GM21515 (cell line): ENCODE results near the gene CAPN11.

Experiments used
- ATAC-seq: cut with Tn5 transposase; IDR thresholded peaks from one replicate; pipeline ENCODE4 v1.9.1; 2021; ENCODE audit not compliant: unreplicated experiment

The CAPN11 gene

DNA sequence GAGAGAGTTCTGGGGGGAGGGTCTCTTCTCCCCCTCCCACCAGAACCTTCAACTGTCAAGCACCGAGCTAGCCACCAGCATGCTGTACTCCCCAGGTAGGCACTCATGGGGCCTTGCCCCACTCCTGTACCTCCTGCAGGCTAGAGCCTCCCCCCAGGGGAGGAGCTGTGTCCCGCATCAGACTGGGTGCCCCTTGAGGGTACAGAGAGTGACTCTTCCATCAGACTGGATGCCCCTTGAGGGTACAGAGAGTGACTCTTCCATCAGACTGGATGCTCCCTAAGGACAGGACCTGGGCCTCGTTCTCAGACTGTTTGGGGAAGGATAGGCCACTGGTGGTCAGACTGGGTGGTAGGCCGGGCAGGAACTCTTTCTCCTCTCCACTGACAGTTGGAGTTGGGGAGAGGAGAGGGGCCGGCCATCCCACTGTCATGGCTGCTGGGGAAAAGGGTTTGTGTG, at the start of gene CAPN11:
Gene CAPN11 (plus strand): TSS at position 51 of the 459 bp plus-strand sequence. CDS start 29 bp downstream, at position 80.
- no peak for ATAC-seq

DNA sequence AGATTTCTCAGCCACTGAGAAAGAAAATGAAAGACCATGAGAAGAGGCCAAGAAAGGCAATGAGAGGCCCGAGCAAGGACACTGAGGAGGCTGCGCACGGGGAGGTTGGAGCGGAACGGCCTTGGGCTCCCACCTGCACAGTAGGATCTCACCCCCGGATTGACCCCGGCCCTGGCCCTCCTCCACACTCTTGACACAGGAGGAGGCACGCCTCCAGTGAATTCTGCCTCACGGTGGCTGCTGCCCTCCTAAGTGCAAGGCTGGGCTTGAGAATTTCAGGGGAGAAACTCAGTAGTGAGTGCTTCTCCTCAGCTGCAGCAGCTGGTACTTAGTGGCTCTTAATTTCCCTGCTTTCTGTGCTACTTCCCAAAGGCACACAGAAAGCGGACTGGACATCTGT, 49.4 kb upstream of the CAPN11 start:
- ATAC-seq = no peak

DNA sequence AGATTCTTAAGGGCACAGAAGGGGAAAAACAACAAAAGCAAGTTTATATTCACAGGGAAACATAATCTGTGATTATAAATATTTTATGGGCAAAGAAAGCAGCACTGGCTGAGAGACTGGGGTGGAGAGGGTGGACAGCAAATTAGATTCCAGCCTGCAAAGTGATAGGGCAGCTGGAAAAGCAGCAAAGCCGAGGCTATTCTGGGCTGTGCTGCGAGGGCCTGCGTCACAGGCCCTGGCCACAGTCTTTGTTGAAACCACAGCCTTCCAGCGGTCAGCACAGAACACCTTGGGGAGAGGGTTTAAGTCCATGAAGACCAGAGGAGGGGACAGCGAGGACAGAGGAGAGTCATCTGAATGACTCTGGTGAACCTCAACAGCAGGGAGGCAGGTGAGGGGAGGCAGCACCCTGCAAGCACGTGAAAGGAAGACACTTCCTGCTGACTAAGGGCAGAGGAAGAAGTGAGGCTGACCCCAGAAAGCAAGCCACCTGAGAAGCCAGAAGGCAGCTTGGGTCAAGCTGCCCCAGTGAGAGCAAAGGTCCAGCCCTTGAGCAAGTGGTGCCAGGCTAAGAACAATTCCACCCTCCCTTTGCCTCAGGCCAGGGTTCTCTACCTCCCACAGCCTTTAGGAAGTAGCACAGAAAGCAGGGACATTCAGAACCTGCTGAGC, 48.5 kb upstream of the CAPN11 start:
- ATAC-seq = no peak

DNA sequence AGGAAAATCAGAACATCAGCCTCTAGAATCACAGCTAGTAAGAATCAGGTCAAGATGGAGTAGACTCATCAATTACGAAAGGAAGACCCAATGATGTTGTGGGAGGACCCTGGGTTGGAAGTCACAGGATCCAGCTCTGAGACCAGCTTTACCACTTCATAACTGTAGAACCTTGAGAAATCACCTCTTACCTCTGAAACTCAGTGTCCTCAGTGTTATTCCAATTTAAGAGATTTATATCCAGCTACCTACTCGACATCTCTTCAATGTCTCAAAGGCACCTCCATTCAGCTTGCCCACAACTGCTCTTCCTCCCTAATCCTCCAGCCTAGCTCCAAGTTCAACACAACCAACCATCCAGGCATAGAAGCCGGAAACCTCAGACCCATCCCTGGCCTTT, 47.7 kb upstream of the CAPN11 start:
- no peak for ATAC-seq

DNA sequence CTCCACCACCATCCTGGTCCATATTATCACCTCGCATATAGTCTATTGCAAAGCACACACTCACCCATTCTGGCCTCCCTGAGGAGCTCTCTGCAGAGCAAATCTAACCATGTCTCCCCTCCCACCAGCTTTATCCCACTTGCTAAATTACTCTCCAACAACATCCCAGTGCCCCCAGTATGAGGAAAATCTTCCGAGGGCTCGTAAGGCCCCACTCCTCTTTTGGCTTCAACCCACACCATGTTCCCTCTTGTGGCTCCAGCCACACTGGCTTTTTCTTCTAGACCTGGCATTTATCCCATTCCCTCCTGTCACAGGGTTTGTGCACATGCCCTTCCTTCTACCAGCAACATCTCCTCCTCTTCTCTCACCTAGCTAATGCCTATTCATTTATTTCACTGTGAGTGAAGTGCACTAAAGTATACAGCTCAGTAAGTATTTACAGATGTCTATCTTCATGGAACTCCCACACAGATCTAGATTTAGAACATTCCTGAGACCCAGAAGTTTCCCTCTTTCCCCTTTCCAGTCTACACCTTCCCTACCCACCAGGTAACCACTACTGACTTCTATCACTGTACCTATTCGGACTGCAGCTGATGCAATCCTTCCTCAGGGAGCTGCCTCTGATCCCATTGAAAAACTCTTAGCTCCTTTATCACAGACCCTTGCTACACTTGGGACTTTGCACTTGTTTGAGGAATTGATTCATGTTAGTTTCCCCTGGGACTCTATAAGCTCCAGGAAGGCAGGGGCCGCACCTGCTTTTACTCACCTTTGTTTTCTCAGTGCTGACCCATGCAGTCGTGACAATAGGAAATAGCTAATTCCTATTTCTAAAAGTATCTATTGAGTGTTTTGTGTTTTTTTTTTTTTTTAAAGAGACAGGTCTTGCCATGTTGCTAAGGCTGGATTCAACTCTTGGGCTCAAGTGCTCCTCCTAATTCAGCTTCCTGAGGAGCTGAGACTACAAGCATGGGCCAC, 46.9 kb upstream of the CAPN11 start:
- no peak for ATAC-seq

DNA sequence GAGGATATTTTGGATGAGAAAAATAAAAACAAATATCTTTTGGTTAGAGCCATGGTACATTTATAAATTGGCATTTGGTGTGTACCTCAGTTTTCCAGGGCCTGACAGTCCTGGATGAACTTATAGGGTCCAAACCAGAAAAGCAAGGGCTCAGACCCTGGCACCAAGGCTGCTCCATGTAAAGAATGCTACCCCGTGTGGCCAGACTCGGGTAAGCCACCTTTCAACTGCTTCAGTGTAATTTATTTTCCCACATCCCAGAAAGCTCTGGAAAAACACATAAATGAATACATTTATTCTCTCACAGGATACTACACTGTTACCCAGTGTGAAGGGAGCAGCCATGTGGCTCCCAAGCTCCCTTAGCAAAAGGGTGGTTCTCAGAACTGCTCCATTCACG, 45.2 kb upstream of the CAPN11 start:
- no peak for ATAC-seq

DNA sequence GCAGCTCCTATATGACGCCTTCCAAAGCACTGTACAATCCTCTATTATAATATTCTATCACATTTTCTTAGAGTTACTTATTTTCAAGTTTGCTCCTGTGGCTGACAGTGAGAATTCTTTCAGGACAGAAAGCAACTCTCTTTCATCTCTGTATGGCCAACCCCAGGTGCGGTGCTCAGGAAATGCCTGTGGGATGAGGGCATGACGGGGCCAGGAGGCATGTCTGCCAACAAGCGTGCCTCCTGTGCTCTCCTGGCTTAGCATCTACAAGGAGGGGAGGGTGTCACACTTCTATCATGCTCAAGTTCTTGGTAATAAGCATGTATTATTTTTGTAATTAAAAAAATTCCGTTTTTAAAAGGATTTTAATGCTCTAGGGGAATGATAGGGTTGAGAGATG, 42.8 kb upstream of the CAPN11 start:
- no peak for ATAC-seq

DNA sequence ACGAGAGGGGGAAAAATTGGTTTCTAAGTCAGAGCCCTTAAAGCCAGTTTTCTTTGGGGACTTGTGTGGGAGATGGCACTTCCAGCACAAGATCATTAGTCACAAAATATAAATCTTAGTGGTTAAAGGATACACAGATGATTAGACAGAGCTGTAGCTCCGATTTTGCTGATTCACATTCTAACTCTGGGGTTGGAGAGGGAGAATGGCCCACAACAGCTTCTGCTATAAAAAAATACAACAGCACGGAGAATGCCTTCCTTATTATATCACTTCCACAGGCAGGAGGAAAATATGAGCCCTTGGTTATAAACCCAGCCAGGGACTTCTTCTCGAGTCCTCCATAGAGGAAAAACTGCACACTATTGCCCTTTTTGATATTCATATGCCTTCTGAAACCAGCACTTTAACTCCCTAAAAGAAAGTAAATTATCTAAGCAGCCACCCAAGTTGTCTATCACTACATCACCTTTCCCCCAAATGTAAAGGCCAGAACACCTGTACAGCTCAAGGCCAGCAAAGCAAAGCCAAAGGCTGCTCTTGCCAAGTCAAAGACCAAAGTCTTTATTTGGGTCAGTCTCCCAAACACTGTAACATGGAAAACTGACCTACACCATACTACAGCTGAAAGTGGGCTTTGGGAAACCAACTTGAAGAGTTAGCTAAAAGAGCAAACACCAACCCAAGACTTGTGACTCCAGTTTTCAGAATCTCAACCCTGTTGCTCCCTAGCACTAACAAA, 41.8 kb upstream of the CAPN11 start:
- ATAC-seq = no peak

DNA sequence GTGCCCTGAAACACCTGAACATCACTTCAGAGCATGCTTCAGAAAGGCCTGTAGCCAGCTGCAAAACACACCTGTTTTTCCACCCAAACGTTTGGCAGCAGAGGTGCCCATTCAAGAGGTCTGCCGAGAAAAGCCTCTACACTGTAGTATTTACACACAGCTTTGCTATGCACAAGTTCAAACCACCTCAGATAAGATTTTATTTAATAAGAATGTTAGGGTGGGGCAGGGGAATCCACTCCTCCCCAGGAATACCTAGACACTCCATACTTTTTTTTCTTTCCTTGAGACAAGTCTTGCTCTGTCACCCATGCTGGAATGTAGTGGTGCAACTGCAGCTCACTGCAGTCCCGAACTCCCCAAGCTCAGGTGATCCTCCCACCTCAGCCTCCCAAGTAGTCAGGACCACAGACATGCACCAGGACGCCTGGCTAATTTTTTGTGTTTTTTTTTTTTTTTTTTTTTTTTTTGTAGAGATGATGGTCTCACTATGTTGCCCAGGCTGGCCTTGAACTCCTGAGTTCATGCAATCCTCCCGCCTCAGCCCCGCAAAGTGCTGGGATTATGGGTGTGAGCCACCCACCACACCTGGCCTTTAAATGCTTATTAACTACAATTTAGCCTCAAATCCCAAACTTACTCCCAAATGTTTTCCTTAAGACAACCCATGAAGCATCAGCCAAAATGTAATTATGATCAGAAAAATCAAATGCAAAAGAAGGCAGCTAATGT, 41.1 kb upstream of the CAPN11 start:
- no peak for ATAC-seq

DNA sequence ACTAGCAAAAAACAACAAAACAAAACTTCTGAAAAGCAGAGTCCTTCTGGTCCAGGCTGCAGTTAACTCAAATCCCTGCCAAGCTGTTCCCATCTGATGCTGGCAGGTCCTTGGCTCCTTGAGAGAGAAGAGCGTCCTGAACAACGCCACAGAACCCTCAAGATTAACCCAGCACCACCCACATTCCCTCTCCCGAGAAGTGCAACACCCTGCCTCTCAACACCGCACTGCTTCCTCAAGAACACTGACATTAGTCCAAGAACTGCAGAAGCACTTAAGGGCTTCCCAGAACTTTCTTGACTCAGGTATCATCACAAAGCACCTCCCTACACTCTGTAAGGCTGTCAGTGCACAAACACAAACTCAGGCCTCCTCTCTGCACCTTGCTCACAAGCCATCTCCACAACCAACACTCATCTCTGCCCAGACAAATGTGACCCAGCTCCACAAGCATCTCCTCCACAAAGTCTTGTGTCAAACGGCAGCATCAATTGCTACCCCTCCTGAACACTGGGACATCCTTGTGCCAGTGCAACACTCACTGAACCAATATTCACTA, 38.8 kb upstream of the CAPN11 start:
- ATAC-seq = no peak

DNA sequence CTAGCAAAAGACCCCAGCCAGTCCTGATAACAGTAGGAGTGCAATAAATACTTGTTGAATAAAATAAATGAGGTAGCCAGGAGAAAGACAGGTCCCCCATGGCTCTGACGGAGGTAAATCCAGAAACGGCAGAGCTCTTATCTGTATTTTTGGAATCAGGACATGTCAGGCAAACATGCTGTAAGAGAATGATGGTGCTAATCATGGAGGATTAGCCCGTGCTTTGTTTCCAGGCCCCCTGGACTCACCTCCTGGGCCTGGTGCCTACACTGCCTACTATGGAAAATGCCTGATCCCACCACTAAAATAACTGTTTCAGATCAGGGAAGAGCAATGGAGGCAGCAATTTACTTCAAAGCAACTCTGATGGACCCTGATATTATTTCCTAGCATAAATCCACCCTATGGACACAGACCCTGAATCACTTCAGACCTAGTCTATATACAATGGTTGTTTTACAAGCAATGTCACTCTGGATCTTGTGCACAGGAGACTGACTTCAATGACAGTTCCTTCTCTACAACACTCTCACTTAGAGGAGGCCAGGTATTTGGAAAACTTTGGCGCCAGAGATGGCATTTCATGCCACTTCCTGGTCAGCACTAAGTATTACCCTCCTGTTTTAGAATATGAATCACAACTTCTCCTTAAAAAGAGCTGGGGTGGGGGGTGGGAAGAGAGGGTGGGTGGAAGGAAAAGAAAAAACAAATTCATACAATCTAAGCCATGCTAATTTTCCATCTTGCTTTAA, 37.8 kb upstream of the CAPN11 start:
- ATAC-seq = no peak

DNA sequence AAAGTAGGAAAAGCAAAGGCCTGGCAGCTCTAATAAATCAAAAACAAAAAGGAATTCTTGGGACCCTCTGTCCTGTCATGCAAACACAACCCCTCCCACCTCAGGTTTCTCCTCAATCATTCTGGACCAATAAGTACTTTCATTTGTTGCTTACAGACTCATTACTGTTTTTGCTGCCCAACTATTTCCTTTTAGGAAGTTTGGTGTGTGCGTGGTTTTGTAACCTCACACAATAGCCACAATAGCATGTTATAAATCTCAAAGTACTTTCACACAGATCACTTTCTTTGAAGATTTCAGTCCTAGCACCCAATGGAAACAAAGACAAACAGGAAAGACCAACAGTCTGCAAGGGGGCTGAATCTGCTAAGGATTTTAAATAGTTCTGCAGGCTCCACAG, 35.8 kb upstream of the CAPN11 start:
- no peak for ATAC-seq

DNA sequence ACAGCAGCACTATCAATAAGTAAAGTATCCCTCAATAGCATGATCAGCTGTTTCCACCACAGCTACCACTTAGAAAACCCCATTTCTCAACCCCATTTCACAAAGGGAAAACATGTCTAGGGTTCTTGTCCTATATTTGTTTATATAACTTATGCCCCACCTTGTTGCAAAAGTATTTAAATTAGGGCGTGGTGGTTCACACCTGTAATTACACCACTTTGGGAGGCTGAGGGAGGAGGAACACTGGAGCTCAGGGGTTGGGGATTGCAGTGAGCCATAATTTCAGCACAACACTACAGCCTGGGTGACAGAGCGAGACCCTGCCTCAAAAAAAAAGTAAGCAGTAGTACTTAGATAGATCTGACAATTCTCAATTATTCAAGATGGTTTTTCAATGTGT, 35.1 kb upstream of the CAPN11 start:
- ATAC-seq = no peak

DNA sequence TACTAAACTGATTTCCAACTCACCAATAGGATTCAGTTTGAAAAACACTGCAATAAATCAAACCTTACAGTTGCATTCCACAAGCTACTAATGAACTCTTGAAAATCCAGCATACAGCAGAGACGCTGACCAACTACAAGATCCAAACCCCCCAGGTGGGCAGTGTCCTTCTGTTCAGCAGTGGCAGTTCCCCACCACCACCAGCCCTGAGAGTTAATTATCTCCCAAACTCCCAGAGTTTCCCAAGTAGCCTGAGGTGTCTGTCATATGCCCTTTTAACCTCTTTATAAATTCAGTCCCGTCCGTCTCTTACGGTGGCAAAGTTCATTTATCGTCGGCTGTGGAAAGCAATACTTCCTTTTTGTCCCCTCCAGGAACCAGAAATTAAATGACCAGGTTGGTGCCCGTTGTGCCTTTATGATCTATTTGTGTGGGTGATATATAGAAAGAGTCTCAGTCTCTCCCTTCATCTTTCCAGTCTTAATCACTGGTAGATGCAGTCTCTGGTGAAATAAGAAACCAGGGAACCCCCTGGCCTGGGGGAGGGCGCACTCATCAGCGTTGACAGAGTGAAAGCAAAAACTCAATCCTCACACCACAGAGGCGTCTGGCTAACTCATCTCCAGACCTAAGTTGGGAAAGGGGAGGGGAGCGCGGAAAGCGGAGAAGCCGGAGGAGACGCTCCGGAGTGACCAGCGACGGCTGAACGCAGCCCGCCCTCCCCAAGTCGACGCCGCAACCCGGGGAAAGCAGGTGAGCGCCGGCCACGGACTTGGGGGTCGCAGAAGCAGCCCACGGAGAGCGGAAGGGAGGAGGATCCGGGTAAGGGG, 32.1 kb upstream of the CAPN11 start:
- peak; percentile 39 for ATAC-seq

DNA sequence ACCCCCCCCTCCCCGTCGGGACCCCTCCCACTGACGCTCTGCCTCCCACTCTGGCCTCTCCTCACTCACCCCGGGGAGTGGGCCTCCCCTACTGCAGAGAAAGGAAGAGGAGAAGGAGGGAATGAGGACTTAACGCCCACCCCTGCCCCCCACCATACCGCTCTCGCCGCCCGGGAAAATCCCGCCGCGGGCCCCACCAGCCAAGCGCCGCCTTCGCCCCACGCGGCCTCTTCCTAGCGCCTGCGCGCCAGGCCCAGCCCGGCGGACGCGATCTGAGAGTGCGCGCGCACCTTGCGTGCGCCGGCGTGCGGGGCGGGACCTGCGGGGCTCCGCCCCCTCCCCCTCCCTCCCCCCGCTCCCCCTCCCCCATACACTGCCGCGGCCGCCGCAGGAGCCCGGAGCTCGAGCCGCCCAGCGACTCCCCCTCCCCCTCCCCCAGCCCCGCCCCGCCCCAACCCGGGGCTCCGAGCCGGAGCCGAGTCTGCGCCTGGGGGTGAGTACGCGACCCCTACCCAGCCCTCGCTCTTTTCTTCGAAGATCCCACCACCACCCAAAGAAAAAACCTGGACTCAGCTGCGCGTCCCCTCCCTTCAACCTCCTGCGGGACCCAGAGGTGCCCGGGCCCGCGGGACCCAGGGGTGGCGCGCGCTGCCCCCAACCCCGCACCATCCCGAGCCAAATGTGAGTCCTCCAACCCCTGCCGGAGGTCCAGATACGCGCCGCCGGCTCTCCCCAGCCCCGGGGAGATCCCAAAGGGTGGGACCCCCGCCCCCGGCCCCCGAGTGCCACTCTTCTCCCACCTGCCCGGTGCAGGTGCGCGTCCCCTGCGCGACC, 31.2 kb upstream of the CAPN11 start, which contains the start of the genes MRPL14 and TMEM63B:
Gene MRPL14 (minus strand): TSS at position 267 of the 834 bp plus-strand sequence. CDS start 10,841 bp downstream, outside the sequence.
Gene TMEM63B (plus strand): TSS at position 369 of the 834 bp plus-strand sequence. CDS start 7,031 bp downstream, outside the sequence.
- ATAC-seq = peak; percentile 64

DNA sequence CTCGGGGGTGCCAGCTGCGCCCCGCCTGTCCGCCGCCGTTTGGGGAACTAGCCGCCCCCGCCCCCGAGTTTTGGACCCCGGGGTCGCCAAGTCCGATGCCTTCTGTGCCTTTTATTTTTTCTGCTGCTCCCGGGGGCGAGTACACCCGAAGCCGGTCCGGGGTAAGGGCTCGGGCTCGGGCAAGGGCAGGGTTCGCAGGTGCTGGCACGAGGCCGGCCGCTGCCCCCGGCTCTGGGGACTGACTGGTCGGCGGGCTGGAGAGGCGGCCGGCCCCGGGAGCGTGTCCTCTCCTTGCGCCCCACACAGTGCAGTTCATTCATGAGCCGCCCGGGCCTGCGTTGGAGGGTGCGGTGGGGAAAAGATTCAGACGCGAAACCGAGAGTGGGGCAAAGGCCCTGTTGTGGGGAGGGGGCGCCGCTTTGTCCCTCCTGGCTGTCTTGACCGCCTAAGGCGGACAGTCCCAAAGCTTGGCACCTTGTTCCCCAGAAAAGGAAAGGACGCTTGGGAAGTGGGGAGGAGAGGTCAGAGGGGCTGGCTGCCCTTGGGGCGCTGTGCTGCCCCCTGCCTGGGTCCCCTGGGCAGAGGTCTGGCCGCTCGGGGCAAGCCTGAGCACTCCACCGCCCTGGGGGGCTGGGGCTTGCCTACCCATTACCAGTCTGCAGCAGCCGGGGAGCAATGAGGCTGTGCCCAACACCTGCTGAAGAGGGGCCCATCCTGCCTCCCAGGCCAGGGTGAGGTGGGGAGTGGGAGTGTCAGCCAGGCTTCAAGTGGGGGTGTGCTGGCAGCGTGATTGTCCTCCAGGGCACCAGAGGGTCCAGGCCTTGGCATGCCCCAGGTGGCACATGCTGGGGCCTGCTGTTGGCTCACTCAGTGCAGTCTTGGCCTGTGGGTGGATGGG, 30.4 kb upstream of the CAPN11 start:
- ATAC-seq = peak; percentile 22
